GM19324 (cell line): ENCODE data around the gene PMPCA.
"Not testable (repeated sequence)": the region's sequence is repeated elsewhere in the genome, so short reads cannot be mapped to it uniquely, and the experiment has no call there.

Source experiments
- ATAC-seq: cut with Tn5 transposase; IDR thresholded peaks from one replicate; pipeline ENCODE4 v1.9.1; 2021; ENCODE audit warnings: mild to moderate bottlenecking, moderate library complexity; ENCODE audit not compliant: unreplicated experiment, low FRiP score

PMPCA gene

DNA sequence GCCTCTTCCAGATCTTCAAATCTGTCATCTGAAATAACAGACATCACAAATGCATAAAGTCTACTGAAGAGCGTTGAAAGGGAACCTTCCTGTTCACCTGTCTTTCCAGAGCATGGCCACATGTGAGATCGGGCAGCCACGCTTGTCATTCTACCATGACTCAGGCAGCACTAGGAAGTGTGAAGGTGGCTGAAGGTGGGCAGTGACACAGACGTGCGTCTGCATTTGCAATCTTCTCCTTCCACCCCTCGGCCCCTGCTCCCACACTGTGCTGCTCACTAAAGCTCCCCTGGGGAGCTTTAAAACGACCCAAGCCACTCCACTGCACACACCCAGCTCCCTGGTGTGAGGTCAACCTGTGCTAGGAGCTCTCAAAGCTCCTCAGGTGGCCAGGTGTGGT is 2.5 kb upstream of the PMPCA start:
- ATAC-seq = no peak

DNA sequence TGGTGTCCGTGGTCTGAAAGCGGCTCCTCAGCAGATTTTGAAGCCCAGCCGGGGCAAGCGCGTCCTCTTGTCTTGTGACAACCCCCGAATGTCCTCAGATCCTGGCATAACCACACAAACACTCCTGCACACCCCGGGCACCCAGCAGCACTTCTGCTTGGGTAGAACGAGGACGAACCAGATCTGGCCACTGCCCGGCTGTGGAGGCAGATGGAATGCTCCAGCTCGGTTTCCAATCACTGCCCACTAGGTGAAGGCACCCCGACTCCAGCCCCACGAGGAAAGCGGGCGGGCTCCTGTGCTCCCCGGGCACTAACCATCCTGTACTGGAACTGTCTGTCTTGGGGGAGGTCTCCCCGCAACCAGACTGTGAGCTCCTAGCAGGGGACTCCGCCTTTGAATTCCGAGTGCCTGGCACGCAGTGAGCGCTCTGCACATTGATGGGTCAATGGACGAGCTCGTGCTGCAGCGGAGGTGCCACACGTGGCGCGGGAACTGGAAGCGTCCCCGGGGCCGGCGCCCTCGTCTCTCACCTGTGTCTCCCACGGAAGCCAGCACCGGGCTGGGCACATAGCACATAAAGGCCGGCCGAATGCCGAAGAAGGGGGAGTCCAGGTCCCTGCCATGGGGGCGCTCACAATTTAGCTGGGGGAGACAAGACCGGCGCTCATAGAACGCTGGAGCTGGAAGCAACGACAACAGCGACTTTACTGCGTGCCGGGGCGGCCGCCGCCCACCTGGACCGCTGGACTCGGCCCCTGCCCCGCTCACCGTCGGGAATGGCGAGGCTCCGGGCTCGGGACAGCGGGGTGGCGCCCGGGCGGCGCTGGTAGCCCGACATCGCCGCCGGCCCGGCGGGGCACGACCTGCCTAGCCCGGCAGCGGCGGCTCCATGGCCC is 652 bp upstream of the PMPCA start:
- ATAC-seq = peak; percentile 36

DNA sequence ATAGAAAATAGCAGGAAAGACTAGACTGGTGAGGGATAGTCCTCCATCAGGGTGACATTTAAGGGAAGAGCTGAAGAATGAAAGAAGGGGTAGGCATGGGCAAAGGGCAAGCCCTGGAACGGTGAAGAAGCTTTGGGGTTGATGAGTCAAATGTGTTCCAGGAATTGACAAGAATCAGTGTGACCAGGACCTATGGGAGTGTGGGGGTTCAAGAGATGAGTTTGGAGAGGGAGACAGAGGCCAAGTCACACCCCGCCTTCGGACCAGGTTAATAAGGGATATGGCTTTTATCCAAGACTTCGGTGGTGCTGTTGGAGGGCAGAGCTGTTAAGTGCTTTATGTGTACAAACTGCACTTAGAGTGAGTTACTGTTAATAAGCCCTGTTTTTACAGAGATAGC is 920 bp downstream of the PMPCA start:
- no peak for ATAC-seq

DNA sequence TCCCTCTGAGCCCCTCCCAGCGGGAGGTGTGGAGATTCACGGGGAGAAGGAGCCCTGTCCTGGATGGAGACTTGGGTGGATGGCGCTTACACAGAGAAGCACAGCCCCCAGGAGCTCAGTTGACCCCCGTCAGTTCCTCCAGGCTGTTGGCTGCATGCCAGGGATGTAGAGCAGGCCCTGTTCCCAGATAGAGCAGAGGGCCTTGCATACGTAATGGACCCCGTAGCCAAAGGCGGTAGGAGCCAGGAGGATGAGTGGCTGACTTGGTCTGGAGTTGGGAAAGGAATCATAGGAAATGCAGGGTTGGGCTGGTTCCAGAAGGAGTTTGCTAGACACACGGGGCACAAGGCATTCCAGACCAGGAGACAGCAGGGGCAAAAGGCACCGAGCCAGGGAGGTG is 2.5 kb downstream of the PMPCA start:
- ATAC-seq = no peak

DNA sequence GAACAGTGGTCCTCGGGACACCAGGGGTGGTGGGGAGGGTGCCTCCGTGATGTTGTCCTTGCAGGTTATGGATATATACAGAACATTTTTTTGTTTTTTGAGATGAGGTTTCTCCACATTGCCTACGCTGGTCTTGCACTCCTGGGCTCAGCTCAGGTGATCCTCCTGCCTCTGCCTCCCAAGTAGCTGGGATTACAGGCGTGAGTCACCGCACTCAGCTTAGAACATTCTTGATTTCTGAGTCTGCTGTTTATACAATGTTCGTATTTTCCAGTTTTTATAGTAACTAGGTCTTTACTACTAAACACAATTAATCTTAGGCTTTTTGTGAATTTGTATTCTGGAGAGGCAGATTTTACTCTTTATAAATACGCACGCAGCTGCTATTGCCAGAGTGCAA is 6.0 kb downstream of the PMPCA start:
- ATAC-seq = no peak

DNA sequence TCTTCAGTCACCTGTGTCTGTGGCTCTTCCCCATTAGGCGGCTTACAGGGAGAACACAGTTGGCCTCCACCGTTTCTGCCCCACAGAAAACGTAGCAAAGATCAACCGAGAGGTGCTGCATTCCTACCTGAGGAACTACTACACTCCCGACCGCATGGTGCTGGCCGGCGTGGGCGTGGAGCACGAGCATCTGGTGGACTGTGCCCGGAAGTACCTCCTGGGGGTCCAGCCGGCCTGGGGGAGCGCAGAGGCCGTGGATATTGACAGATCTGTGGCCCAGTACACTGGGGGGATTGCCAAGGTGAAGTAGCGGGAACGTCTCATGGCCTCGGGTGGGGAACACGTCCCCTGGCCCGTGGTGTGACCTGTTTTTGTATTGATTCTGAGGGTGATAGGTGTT is 6.5 kb downstream of the PMPCA start:
- no peak for ATAC-seq

DNA sequence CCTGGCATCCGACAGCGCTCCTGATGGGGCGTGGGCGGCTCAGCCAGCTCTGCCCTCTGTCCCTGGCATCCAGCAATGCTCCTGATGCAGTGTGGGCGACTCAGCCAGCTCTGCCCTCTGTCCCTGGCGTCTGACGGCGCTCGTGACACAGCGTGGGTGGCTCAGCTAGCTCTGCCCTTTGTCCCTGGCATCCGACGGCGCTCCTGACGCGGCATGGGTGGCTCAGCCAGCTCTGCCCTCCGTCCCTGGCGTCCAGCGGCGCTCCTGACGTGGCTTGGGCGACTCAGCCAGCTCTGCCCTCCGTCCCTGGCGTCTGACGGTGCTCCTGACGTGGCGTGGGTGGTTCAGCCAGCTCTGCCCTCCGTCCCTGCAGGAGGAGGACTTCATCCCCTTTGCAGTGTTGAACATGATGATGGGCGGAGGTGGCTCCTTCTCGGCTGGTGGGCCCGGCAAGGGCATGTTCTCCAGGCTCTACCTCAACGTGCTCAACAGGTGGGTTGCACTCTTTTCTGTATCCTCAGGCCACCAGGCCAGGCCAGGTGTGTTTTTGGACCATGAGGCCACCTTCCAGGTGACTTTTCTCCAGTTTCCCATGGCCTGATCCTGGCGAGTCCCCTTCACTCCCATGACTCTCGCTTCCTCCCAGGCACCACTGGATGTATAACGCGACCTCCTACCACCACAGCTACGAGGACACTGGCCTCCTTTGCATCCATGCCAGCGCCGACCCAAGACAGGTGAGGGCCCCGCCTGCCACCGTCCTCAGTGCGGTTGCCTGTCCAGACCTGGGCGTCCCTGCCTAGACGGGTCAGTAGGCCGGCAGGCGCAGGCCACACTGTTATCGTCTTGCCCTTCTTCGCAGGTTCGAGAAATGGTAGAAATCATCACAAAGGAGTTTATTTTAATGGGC is 8.0 kb downstream of the PMPCA start:
- ATAC-seq = no peak

DNA sequence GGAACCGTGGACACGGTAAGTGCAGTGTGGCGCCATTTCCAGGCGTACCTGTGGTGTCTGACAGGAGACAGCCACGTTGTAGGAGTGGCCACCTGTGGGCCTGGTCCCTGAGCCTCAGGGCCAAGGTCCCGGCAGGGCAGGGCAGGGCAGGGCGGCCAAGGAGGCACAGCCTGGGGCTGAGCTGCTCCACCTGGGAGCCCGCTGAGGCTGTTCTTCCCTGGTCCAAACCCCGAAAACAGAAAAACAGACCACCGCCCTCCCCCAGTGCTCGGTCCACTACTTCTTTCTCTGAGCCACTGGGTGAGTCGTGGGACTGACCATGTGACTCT is 8.6 kb downstream of the PMPCA start:
- ATAC-seq = no peak

DNA sequence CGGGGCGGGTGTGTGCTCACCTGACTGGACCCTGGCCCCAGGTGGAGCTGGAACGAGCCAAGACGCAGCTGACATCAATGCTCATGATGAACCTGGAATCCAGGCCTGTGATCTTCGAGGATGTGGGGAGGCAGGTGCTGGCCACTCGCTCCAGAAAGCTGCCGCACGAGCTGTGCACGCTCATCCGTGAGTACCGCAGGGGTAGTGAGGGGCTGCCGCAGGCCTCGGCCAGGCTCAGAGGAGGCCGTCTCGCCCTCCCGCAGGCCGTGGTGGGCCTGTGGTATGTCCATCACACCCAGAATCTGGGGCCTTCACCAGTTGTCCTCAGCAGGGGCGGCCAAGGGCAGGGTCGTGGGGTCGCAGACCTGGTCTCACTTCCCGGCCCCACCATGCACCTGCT is 11.3 kb downstream of the PMPCA start:
- ATAC-seq = no peak

DNA sequence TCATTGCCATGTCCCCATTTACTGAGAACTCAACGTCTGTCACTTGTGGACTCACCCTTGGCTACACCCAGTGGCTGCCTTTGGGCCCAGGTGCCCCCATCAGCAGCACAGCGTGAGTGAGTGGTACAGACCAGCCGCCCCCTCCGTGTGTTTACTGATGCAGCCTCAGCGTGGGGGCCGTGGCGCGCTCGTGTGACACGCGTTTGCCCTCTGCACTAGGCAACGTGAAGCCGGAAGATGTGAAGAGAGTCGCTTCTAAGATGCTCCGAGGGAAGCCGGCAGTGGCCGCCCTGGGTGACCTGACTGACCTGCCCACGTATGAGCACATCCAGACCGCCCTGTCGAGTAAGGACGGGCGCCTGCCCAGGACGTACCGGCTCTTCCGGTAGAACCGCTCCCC is 12.4 kb downstream of the PMPCA start:
- ATAC-seq = no peak

DNA sequence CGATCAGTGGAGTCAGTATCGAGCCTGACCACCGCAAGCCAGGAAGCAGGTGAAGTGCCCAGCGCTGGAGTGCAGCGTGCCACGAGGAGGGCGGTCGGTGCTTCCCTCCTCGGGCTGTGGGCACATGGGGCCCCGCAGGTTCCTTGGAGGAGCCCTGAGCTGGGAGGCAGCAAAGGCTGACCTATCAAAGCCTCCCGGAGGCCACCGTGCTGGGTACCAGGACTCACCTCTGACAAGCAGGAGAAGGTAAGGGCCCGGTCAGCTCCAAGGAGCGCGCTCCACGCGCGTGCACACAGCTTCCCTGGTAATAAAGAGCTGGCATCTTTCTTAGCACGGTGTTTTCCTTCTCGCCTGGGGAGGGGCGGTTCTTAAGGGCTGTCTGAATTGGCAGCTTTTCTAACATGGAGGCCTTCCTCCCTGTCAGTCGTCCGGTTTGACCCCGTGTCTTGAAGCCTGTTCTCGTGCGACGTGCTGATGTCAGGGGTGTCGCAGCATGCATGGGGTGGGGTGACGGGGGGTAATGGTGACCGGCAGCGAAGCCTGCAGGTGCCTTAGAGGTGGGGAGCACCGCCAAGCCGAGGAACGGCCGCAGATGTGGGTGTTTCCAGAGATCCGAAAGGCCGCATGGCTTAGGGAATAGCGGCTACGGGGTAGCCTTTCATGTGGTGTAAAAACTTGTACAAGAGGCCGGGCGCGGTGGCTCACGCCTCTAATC is 13.1 kb downstream of the PMPCA start:
- no peak for ATAC-seq

DNA sequence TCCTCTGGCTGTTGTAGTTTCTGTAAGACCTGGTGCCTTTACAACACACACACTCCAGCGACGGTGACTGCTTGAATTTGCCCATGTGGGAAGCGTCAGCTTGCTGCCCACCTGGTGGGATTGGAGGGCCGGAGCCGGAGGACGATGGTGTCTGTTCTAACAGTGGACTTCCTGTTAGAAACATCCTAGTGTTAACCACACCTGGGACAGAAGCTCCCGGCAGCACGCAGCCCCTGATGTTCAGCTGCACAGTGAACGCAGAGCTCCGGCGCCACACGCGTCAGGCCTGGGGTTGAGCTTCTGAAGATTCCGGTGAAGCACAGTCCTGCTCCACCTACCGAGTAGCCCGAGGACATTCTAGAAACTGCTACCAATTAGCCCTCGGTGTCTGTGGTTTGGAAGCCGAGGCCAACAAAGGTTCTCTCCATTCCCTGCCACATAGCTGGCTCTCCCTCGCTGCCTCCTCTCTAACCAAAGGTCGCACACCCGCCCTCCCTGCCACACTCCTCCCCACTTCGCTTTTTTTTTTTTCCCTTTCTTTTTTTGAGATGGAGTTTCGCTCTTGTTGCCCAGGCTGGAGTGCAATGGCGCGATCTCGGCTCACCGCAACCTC is 14.4 kb downstream of the PMPCA start:
- no peak for ATAC-seq

DNA sequence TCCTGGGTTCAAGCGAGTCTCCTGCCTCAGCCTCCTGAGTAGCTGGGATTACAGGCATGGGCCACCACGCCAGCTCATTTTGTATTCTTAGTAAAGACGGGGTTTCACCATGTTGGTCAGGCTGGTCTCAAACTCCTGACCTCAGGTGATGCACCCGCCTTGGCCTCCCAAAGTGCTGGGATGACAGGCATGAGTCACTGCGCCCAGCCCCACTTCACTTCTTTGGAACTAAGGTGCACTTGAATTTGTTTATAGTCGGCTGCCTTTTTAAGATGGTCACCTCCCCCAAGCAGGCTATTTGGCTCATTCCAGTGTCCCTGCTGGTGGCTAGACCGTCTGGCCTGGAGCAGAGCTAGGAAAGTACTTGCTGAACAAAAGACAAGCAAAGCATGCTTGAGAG is 14.9 kb downstream of the PMPCA start:
- ATAC-seq = not testable (repeated sequence)

DNA sequence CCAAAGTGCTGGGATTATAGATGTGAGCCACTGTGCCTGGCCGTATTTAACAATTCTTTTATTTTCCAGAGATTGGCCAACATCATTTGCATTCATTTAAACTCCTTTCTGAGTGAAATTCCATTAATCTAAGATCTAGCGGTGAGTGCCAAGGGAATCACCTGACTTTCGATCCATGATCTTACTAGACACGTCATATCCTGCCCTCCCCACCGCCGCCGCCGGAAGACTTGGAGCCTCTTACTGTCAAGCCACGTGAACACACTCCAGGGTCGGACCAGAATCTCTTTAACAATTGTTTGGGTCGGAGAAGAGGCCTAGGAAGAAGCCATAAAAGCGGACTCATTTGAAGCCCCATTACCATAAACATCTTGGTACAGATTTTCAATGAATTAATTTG is 16.3 kb downstream of the PMPCA start:
- no peak for ATAC-seq

DNA sequence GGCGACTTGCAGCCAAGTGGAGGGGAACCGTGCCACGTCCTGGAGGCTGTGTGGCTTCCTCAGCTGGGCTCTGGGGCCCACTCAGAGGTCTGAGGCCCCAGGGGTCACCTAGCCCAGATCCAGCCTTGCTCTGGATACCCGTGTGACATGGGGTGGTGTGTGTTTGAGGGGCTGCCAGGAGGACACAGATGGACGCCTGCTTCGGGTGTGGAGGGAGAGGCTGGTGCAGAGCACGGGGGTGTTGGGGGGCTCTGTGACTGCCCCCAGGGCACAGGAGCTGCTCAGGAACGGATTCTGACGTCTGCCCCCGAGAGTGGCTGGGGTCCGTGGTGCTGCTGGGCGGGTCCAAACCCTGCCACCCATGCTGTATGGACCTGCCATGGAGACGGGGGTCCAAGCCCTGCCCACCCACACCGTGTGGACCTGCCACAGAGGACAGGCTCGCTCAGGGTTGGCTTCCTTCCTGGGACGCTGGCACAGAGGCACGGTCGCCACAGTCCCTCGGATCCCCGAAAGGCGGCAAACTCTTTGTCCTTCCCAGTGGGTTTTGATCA is 18.7 kb downstream of the PMPCA start:
- no peak for ATAC-seq

DNA sequence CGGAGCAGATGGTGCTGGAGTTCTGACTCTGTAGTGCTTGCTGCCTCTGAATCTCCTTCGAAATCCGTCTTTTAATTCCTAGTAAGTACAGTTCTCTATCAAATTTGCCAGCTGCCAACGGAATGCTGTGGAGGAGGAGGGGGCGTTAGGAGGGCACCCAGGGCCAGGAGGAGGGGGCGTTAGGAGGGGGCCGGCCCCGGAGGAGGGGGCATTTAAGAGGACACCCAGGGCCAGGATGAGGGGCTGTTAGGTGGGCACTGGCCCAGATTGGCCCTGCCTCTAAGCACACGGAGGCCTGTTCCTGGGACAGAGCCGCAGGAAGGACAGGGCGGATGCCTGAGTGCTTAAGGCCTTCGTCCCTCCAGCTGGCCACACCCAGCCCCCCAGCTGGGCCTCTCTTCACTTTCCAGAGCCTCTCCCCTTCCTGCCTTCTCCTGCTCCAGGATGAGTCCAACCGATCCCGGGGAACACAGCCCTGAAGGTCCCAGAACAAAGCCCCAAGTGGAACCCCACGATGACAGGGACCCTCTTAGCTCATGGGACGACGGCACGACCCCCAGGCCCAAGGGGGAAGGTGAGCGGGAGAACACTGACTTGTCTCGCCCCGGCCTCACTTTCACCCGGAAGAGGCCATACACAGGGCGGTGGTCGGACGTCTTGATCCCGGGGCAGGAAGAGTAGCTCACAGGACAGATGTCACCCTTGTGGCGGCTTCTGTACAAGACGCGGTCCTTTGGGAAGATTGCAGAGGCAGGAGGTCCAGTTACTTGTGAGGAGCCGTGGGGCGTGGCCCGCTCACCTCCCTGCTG is 19.4 kb downstream of the PMPCA start:
- no peak for ATAC-seq

DNA sequence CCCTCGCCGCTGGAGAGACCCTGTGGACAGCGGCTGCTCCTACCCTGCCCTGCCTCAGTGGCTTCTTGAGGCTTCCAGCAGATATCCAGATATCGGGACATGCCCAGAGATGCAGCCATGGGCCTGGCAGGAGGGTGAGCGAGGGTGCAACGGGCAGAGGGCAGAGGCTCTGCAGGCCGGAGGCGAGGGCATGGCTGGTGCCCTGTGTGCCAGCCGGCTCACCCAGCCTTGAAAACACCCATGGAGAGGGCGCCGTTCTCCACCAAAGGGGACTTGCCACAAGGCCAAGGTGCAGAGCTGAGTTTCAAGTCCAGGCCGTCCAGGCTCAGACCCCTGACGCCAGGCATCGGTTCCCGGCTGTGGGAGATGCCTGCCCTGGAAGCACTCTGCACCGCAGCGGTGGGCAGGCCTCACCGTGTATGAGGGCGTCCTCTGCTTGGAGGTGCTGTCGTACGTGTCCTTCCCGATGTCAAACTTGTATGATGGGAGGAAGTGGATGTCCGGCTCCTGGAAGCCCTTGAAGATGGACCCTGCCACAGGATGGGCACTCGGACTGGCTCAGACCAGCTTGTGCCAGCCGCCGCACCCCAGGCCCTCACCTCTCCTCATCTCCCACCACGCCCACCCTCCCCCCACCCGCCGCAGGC is 20.3 kb downstream of the PMPCA start:
- ATAC-seq = no peak

DNA sequence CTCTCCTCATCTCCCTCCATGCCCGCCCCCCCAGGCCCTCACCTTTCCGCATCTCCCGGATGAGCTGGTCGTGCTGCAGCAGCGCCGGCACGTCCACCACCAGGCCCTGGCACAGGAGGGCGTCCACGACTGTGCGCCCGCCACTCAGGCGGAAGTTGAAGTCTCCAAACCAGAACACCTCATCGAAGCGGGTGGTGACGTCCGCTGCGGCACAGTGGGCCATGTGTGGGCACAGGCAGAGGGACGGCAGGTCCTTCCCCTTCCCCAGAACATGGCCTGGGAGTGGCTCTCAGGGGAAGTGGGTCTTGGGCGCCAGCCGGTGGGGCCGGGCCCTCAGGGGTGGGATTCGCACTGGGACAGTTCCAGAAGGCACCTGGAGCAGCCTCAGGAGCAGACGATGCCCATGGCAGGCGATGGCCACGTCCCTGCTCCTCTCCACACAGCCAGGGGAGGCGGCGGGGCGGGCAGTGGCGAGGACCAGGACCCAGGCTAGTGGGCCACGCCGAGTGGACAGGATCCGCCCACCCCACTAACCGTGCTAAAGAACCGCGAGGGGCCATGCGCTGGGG is 21.4 kb downstream of the PMPCA start:
- ATAC-seq = no peak

DNA sequence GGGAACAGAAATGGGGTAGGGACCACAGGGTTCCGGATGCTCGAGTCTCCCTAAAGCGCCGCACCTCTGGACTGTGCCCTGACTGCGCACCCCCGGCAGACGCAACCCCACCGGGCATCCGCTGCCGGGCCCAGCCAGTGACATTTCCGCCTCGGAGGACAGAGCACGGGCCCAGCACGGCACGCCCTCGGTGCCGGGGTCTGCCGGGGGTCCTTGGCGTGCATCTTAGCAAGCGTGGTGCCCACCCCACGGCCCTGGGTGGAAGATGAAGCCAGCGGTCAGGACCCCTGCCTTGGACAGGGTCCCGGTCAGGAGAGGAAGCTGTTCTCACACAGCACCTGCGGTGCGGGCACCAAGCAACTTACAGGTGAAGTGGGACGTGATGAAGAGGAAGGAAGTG is 22.1 kb downstream of the PMPCA start:
- no peak for ATAC-seq
